Heart right ventricle (tissue), 16 donors: ENCODE data around the gene SEC14L5. TPM values are rescaled to one million over a fixed set of nuclear protein-coding genes. Genes with fewer than 3 reads are reported as not detected.
A peak's percentile ranks its signal among the peaks of the same experiment; 100 is the strongest.

Experiments
- ATAC-seq, 8 donors: fragments of 200-7000 bp; cut with Tn5 transposase; one replicate each; pipeline ENCODE4 v1.9.1; 2020; ENCODE audit warnings: mild to moderate bottlenecking in 8 of 8, moderate library complexity in 8 of 8, moderate number of reproducible peaks in 1 of 8
- DNase-seq, 2 donors: peaks; one replicate each; pipeline ENCODE4 v3.0.0-alpha.2; 2020
- H3K27ac ChIP-seq, 10 donors: fragments of 200-600 bp; sonication (generic) in 2 of 10; one replicate each; pipeline versions ENCODE4 v1.5.0 to v1.8.0; 2020 to 2022; ENCODE audit warnings: mild to moderate bottlenecking in 3 of 10
- H3K27me3 ChIP-seq, 7 donors: fragments of 200-600 bp; one replicate each; pipeline ENCODE4 v1.8.0; 2021 to 2022; ENCODE audit warnings: mild to moderate bottlenecking in 2 of 7
- H3K36me3 ChIP-seq, 9 donors: fragments of 200-600 bp; sonication (generic) in 1 of 9; one replicate each; pipeline versions ENCODE4 v1.5.0 to v1.8.0; 2020 to 2022; ENCODE audit warnings: mild to moderate bottlenecking in 2 of 9
- H3K4me1 ChIP-seq, 9 donors: fragments of 200-600 bp; sonication (generic) in 1 of 9; one replicate each; pipeline versions ENCODE4 v1.5.0 to v1.8.0; 2020 to 2022; ENCODE audit warnings: mild to moderate bottlenecking in 4 of 9
- H3K4me3 ChIP-seq, 10 donors: fragments of 200-600 bp; sonication (generic) in 2 of 10; one replicate each; pipeline versions ENCODE4 v1.5.0 to v1.8.0; 2020 to 2022; ENCODE audit warnings: mild to moderate bottlenecking in 7 of 10, moderate library complexity in 2 of 10
- H3K9me3 ChIP-seq, 11 donors: fragments of 200-600 bp in 10 of 11; sonication (generic) in 2 of 11; one replicate each; pipeline versions ENCODE4 v1.5.0 to v1.8.0; 2013 to 2022; ENCODE audit warnings: mild to moderate bottlenecking in 2 of 11, control low read depth in 1 of 11, moderate library complexity in 1 of 11
- WGBS, 2 donors: extraction: QIAGEN DNeasy Blood & Tissue Kit; methylation state at CpG; one replicate each; pipeline ENCODE4 v1.1.7; 2013; ENCODE audit warnings: inconsistent platforms in 1 of 2; 5-methylcytosine and 5-hydroxymethylcytosine counted together
- intact Hi-C, 10 donors: fragments of 100-400 bp; cut with DNase I; formaldehyde crosslinking; loops; one replicate each; pipeline versions ENCODE4 v1.11.1 to v1.14.2; 2022
- polyA plus RNA-seq, 2 donors: library from polyadenylated mRNA; stranded (reverse); fragments of 200-250 nt; gene quantifications; one replicate each; pipeline ENCODE4 v1.2.3, GENCODE V29; 2013
- total RNA-seq, 10 donors: library from RNA; stranded (reverse); fragmentation: NEBNext Ultra II Directional in 3 of 10; extraction: Animal tissue kit (Norgen Biotek cat#: 25700) in 3 of 10; gene quantifications; one replicate each; pipeline versions ENCODE4 v1.2.1 to v1.2.4, GENCODE V29; 2021 to 2023
- TF ChIP-seq, protein P1 (sequence below), 9 donors: fragments of 200-600 bp; sonication (generic) in 2 of 9; IDR thresholded peaks; one replicate each; pipeline versions ENCODE4 v1.5.0 to v1.8.0; 2021 to 2022; ENCODE audit warnings: antibody characterized with exemption in 9 of 9, mild to moderate bottlenecking in 5 of 9, moderate library complexity in 1 of 9
- donor health status: Arrhythmogenic right ventricular cardiomyopathy.
- donor health status: ischemic (EF 13 %, LVEDD 7.1; RV severe dilation, severe dysfunction).
- donor health status: healthy with polysubstance abuse.
- donor health status: DM: no; HTN: yes; CAD: no.
- donor health status: DM: no; HTN: no; CAD: no.
- donor health status: ischemic (EF 25% LVEDD 6.9; RV normal size, moderate dysfunction).
- donor health status: ischemic (EF 25% LVEDD 5.7; RV mildly dilated, moderate dysfunction).
- donor health status: healthy.
- donor health status: DM: yes; HTN: yes; CAD: no.
- donor health status: Ischemic cardiomyopathy.
- donor health status: ischemic (EF 35%, LVEDD 5.7; RV mildly dilated, moderate dysfunction).
- donor health status: nonischemic (EF 11% LVEDD 7.7; RV severe dilation, severe dysfunction).
- donor health status: DM: yes; HTN: yes; CAD: no.
- donor health status: PGD.
- donor health status: ischemic (EF 29% LVEDD 5.4; RV normal size, mild dysfunction).
- donor health status: nonischemic (EF 23%, LVEDD 6.1; RV moderate dilation, normal function).

SEC14L5 gene
- total and polyA plus RNA-seq, 12 donors, result 0.04 to 28.4 (median 11.0) TPM

DNA sequence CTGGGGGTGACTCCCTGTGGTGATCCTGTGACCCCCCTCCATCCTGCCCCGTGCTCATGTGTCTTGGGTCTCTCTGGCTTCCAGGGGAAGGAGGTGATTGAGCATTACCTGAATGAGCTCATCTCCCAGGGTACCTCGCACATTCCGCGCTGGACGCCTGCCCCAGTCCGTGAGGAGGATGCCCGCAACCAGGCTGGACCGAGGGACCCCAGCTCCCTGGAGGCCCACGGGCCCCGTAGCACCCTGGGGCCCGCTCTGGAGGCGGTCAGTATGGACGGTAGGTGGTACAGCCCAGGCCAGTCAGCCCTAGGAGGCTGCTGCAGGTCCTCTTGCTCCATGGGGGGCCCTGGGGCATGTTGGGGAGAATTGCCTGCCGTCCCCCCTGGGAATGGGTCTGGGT, 33.6 kb downstream of the SEC14L5 start:
- H3K9me3 ChIP-seq, result no peaks in the 10 kb centered on the region
- no peak overlapping the region for H3K4me3 ChIP-seq
- H3K27ac ChIP-seq, result no peak overlapping the region
- intact Hi-C loops, result no loop called here
- ATAC-seq, result no peak
- peaks cover 0 to 53% (median 38%) of the 10 kb centered on the region in 7 donors for H3K27me3 ChIP-seq
- H3K4me1 ChIP-seq, result peaks cover 0 to 6% (median 0%) of the 10 kb centered on the region in 9 donors
- TF ChIP-seq, protein P1, sequence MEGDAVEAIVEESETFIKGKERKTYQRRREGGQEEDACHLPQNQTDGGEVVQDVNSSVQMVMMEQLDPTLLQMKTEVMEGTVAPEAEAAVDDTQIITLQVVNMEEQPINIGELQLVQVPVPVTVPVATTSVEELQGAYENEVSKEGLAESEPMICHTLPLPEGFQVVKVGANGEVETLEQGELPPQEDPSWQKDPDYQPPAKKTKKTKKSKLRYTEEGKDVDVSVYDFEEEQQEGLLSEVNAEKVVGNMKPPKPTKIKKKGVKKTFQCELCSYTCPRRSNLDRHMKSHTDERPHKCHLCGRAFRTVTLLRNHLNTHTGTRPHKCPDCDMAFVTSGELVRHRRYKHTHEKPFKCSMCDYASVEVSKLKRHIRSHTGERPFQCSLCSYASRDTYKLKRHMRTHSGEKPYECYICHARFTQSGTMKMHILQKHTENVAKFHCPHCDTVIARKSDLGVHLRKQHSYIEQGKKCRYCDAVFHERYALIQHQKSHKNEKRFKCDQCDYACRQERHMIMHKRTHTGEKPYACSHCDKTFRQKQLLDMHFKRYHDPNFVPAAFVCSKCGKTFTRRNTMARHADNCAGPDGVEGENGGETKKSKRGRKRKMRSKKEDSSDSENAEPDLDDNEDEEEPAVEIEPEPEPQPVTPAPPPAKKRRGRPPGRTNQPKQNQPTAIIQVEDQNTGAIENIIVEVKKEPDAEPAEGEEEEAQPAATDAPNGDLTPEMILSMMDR (IDR thresholded peaks at IDR 0.05), result no peak
- H3K36me3 ChIP-seq, result no peaks in the 10 kb centered on the region
- WGBS, 2 donors, result 85 to 87% methylated on average over 14 of the region's 14 CpGs
- DNase-seq, result no peak

DNA sequence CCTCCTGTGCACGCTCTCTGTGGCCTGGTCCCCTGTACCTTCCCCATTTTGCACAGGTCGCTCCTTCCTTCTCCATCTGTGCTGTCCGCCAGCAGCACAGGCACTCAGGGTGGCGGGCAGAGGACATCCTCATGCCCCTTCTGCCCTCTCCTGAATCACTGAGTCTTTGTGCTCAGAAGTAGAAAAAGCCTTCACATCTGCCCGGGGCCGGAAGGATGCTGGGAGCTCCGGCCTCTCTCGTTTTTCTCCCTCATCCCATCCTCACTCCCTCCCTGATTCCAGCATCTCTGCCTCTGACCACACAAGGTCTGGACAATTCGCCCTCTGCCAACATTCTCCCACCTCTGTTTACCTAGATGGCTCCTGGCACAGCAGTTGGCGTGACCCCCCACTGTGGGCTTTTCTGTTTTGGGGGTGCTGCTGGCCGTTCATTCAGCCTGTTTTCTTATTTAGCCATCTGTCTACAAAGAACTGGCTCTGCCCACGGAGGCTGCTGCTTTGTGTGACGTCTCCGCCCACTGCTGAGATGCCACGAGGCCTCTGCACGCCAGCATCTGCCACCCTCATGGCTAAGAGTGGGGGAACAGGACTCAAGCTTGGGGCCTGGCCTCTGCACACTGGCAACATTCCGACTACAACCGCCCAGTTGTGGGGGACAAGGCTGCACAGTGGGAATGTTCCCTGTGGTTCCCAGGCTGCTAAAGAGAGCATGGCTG, 36.7 kb downstream of the SEC14L5 start:
- ATAC-seq, result no peak
- intact Hi-C loops, result no loop called here
- Histone ChIP-seq H3K27ac (no peak overlapping the region), H3K36me3 (no peaks in the 10 kb centered on the region), H3K9me3 (no peaks in the 10 kb centered on the region), H3K4me3 (no peak overlapping the region), H3K4me1 (no peaks in the 10 kb centered on the region), H3K27me3 (peaks cover 0 to 23% (median 11%) of the 10 kb centered on the region in 7 donors)
- WGBS, 2 donors, result 63 to 76% methylated on average over 18 of the region's 18 CpGs
- no peak for DNase-seq
- TF ChIP-seq, protein P1 (IDR thresholded peaks at IDR 0.05), result no peak

- H3K9me3 ChIP-seq, result no peaks in the 10 kb centered on the region
- no peaks in the 10 kb centered on the region for H3K27me3 ChIP-seq
- TF ChIP-seq, protein P1 (IDR thresholded peaks at IDR 0.05), result no peak
- DNase-seq (no peak), ATAC-seq (no peak)
- no peaks in the 10 kb centered on the region for H3K36me3 ChIP-seq
- WGBS, 2 donors, result 87 to 88% methylated on average over 19 of the region's 19 CpGs
- H3K27ac ChIP-seq, result no peak overlapping the region
- peaks cover 0 to 23% (median 4%) of the 10 kb centered on the region in 9 donors for H3K4me1 ChIP-seq
- no peak overlapping the region for H3K4me3 ChIP-seq
- intact Hi-C loops, result no loop called here
Observed at GRCh38 chr16:5000573-5001001, 42.5 kb downstream of the SEC14L5 start.

GRCh38 chr16:5001571-5001970, 43.4 kb downstream of the SEC14L5 start:
- TF ChIP-seq, protein P1 (IDR thresholded peaks at IDR 0.05), result no peak
- Histone ChIP-seq H3K9me3 (no peaks in the 10 kb centered on the region), H3K4me3 (no peak overlapping the region), H3K36me3 (no peaks in the 10 kb centered on the region), H3K27ac (peak overlapping the region in 1 of 10 donors; percentile 74), H3K4me1 (peaks cover 0 to 23% (median 4%) of the 10 kb centered on the region in 9 donors), H3K27me3 (no peaks in the 10 kb centered on the region)
- intact Hi-C loops, result no loop called here
- DNase-seq (no peak), ATAC-seq (peak in 1 of 8 donors; percentile 23)
- 63 to 67% methylated on average over 7 of the region's 7 CpGs for WGBS, 2 donors
